GM12892 (cell line): ENCODE data around the gene SFRP2.

Source experiments
- POLR2A ChIP-seq: IDR thresholded peaks from 2 replicates; pipeline ENCODE4 v1.6.1; 2011; ENCODE audit warnings: low read depth, low read length, control low read depth
- TAF1 ChIP-seq: IDR thresholded peaks from 2 replicates; pipeline ENCODE4 v1.6.1; 2011; ENCODE audit warnings: low read depth, mild to moderate bottlenecking, control low read depth, low read length, borderline replicate concordance

DNA sequence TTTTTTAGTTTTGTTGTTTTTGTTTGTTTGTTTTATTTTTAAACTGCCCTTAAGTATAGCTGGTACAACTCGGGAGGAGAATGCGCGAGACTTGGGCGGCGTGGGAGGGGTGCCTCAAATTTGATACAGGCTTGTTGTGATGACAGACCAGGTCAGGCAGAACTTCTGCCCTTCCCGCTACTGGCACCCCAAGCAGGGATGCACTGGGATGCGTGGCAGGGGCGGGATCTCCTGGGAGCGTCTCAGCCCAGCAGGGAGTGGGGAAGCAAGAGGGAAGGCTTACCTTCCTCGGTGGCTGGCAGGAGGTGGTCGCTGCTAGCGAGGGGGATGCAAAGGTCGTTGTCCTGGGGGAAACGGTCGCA, 851 bp downstream of the SFRP2 start:
- TF ChIP-seq TAF1, result no peak
- TF ChIP-seq POLR2A, result no peak
